ENCODE results near the gene FGF11. TPM values are rescaled to one million over a fixed set of nuclear protein-coding genes. Genes with fewer than 3 reads are reported as not detected.

Gene FGF11
- total RNA-seq, 4 donors from 2014 or later, result 1.0 TPM; not detected in 3

DNA sequence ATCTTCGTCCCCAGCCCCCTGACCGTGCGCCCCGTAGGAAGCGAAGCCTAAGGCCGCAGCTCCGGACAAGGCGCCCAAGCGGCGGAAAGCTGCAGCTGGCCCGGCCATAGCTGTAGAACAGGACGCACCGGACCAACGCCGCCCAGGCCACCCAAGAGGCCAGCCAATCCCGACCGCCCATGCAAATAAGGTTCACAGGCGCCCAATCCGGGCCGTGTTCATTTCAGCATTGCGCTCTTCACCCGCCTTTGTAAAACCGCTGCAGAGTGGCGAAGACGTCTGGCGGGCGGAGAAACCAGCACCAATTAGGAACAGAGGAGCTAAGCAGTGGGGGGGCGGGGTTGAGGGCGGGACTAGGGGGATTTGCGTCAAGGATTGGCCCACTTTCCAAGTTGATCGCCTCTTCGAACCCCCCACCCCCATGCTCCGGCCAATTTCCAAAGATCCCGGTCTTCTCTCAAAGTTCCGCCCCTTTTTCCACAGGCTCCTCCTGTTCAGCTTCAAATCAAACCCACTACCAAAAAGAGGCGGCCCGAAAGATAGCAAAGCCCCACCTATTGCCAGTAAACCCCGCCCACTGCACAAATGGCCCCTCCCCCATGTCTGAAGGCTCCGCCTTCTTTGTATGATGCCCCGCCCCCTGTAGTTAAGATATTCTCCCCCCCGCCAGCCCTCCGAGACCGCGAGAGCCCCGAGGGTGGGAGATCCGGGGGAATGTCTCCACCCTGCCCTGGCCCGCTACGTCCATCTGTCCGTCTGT is 35.2 kb upstream of the FGF11 start, which contains the start of gene TMEM256:
TSS of gene TMEM256 (minus strand) at position 121 of the 760 bp plus-strand sequence. CDS start at position 108, 13 bp downstream.
- TF ChIP-seq CTCF (IDR thresholded peaks at IDR 0.05) (no peak), POLR2A (IDR thresholded peaks at IDR 0.05) (peak; percentile 98 to 99)
- H3K27me3 ChIP-seq, result no peaks in the 10 kb centered on the region
- peak; percentile 98 to 99 (median 99) for DNase-seq
- peak within 1 kb of the TSS; percentile 49 to 90 (median 69) for H3K4me3 ChIP-seq
- peak within 1 kb of the TSS; percentile 88 to 96 (median 92) for H3K27ac ChIP-seq
- H3K36me3 ChIP-seq, result no peaks in the 10 kb centered on the region
- no peaks in the 10 kb centered on the region for H3K9me3 ChIP-seq
- H3K4me1 ChIP-seq, result peaks cover 0 to 15% (median 5%) of the 10 kb centered on the region in 4 donors

- no peaks in the 10 kb centered on the region for H3K9me3 ChIP-seq
- TF ChIP-seq POLR2A (IDR thresholded peaks at IDR 0.05), result no peak
- TF ChIP-seq CTCF (IDR thresholded peaks at IDR 0.05), result peak in 1 of 6 experiments; percentile 7
- peak in 2 of 3 donors; percentile 69 to 81 for DNase-seq
- peak overlapping the region; percentile 49 to 90 (median 69) for H3K4me3 ChIP-seq
- H3K4me1 ChIP-seq, result peaks cover 0 to 15% (median 5%) of the 10 kb centered on the region in 4 donors
- no peaks in the 10 kb centered on the region for H3K36me3 ChIP-seq
- no peaks in the 10 kb centered on the region for H3K27me3 ChIP-seq
- peak overlapping the region; percentile 88 to 96 (median 92) for H3K27ac ChIP-seq
Measured at GRCh38 chr17:7404737-7405349, 34.5 kb upstream of the FGF11 start.

DNA sequence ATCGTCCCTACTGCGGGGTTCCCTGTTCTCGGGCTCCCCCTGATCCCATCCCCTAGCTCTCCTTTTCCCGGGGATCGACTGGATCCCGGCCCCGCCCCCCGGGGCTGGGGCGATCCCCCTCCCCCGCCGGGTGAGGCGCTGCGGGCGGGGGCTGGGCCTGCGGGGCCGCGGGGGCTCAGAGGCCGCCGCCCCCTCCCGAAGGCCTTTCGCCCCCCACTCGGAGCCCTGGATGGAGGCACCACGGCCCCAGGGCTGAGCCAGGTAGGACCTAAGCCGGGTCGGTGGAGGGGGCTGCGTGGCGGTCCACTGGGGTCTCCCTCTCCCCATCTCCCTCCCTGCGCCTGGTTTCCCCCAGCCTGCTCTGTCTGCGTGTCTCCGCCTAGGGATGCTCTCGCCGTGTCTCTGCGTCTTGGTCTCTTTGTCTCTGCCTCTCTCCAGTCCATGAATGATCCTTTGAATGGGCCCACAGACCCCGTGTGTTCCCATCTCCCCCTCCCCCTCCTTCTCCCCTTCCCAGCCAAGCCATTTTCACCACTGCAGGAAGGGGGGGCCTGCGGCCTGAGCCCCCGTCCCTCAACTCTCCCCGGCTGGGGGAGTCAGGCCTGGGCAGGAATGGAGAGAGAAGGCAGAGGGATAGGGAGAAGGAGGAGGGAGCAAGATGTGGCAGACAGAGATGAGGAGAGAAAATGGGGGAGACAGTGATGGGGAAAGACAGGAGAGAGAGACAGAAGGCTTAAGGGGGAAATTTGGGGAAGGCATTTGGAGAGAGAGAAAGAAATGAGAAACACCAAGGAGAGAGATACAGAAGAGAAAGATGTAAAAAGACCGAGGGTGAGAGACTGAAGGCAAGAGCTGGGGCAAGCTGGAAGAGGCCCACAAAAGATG is 33.7 kb upstream of the FGF11 start:
- H3K4me1 ChIP-seq, result peaks cover 0 to 15% (median 5%) of the 10 kb centered on the region in 4 donors
- no peak for DNase-seq
- H3K9me3 ChIP-seq, result no peaks in the 10 kb centered on the region
- peak overlapping the region; percentile 88 to 96 (median 92) for H3K27ac ChIP-seq
- no peaks in the 10 kb centered on the region for H3K27me3 ChIP-seq
- peak overlapping the region; percentile 49 to 90 (median 69) for H3K4me3 ChIP-seq
- no peak for TF ChIP-seq CTCF (IDR thresholded peaks at IDR 0.05)
- TF ChIP-seq POLR2A (IDR thresholded peaks at IDR 0.05), result no peak
- no peaks in the 10 kb centered on the region for H3K36me3 ChIP-seq

- no peaks in the 10 kb centered on the region for H3K27me3 ChIP-seq
- H3K4me3 ChIP-seq, result no peak overlapping the region
- H3K27ac ChIP-seq, result no peak overlapping the region
- no peak for DNase-seq
- peaks cover 0 to 15% (median 5%) of the 10 kb centered on the region in 4 donors for H3K4me1 ChIP-seq
- no peaks in the 10 kb centered on the region for H3K9me3 ChIP-seq
- TF ChIP-seq CTCF (IDR thresholded peaks at IDR 0.05) (no peak), POLR2A (IDR thresholded peaks at IDR 0.05) (no peak)
- H3K36me3 ChIP-seq, result no peaks in the 10 kb centered on the region
Measured at GRCh38 chr17:7406235-7406825, 33.0 kb upstream of the FGF11 start.

DNA sequence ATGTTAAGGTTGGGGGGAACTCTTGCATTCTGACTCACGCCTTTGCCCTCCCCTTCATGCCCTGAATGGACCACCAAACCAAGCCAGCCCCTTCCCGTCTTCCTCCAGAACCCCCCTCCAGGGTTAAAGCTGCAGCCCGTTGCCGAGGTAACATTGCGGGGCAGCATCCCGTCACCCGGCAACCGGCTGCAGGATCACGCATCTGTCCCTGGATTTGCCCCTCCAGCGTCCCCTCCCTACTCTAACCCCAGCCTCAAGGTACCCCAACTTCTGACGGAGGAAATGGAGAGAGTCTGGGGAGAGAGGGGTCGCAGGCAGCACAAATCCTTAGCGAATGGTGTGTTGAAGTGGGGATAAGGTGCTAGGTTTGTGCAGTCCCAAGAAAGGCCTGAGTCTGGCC is 32.2 kb upstream of the FGF11 start:
- Histone ChIP-seq H3K27ac (no peak overlapping the region), H3K27me3 (no peaks in the 10 kb centered on the region)
- DNase-seq, result no peak

More for the DNA sequence above, 32.2 kb upstream of the FGF11 start:
- TF ChIP-seq CTCF (IDR thresholded peaks at IDR 0.05), result no peak
- no peak for TF ChIP-seq POLR2A (IDR thresholded peaks at IDR 0.05)
- no peaks in the 10 kb centered on the region for H3K9me3 ChIP-seq
- no peaks in the 10 kb centered on the region for H3K36me3 ChIP-seq
- peaks cover 0 to 12% (median 5%) of the 10 kb centered on the region in 4 donors for H3K4me1 ChIP-seq
- H3K4me3 ChIP-seq, result no peak overlapping the region
